GM20000 (cell line): ENCODE results near the gene PRKCH.

Experiments
- DNase-seq: peaks from one replicate; pipeline ENCODE4 v3.0.0; 2012; ENCODE audit warnings: low spot score
- CTCF ChIP-seq: IDR thresholded peaks from 2 replicates; pipeline ENCODE4 v1.5.1; 2012; ENCODE audit warnings: mild to moderate bottlenecking, control low read depth; ENCODE audit errors: extremely low read depth, missing control alignments

Gene PRKCH

DNA sequence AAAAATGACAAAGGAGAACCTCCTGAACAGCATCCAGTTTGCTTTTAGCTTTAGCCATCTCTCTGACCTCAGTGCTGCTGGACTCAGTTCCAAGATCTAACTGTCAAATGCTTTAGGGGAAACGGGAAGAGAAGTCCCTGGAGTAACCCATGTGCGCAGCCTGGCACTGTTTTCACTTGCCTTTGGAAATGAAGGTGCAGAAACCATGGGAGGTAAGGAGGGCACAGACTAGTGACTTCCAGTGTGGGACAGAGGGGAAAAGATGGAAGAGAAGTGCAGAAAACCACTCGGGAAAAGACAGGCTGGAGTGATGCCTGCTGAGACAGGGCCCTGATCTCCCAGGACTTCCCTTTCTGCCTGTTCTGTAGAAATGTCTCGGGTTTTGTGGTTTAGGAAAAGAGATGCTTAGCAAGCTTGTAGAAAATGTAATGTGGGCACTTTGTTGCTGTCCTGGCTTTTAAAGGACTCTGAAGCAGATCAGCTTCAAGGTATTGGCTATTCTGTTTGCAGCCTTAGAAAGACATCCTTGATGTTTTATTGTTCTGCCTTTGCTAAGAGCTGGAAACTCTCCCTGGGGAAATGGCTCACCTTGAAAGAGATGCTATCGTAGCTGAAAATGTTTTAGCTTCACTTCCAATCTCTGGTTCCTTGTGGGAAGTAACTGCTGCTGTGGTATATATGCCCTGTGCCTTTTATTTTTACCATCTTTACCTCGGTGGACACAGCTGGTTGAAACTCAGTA lies 249.3 kb downstream of the PRKCH start:
- DNase-seq = no peak
- TF ChIP-seq CTCF = no peak

DNA sequence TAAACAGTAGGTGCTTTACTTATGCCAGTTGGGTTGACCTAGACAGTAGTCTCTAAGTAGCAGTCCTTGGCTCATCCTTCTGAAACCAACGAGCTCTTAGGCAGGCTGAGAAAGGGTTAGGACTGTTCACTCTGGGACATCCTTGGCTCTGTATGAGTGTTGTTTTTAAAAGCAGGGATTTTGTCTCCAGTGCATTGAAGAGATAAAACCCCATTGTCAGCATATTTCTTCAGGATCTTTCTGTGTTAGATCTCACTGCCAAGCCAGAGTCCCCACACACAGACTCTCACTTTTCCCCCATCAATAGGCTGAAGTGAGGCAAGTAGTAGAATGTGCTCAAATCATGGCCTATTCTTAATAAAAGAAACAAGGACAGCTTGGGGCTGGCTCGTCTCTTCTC lies 250.5 kb downstream of the PRKCH start:
- TF ChIP-seq CTCF = no peak
- no peak for DNase-seq

DNA sequence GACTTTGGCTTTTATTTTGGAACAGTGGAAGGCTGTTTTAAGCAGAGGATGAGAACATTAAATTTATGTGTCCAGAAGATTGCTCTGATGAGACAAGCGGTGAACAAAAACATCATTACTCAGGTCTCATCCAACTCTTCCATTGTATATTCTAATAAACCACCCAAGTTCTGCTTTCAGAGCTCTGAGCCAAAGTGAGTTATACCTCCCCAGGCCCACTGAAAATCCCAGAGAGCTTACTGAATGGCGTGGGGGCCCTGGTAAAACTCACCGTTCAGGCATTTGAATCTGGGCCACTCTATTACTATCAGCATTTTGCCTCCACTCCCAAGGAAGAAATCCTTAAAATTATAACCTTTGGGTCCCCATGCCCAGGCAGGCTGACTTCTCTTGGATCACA lies 251.9 kb downstream of the PRKCH start:
- no peak for TF ChIP-seq CTCF
- no peak for DNase-seq

DNA sequence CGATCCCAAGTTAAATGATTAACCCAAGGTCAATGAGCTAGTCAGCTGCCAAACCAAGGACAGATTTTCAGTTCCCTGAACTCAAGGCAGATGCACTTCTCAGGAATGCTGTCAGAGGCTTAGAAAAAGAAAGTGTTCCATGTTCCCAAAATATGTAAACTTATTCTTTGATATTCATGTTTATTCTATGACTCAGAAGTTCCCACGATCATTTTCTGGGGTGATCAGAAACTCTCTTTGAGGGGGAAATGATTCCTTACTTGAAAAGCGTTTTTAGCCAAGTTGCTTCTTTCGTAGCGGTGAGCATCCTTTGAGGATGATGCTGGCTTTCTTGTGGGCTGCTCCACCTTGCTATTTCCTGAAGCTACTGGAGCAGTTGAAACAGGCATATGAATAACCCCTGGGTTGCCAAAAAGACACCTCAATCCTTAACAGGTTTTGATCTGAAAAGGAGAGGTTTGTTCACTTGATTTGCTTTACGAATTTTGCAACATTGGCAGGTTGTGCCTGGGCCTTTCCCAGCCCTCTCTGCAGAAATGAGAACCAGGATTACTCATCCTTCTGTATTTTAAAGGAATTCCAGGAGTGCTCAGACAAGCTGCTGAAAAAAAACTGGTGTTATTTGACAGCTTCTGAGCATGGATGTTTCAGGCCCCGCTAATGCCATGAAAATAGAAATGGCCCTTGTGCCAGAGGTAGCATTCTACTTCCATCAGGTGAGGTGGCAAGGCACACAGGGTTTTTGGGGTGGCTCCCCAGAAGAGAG lies 252.6 kb downstream of the PRKCH start:
- DNase-seq = no peak
- no peak for TF ChIP-seq CTCF

GRCh38 chr14:61574514-61574807 lies 253.1 kb downstream of the PRKCH start:
- DNase-seq = no peak
- no peak for TF ChIP-seq CTCF

DNA sequence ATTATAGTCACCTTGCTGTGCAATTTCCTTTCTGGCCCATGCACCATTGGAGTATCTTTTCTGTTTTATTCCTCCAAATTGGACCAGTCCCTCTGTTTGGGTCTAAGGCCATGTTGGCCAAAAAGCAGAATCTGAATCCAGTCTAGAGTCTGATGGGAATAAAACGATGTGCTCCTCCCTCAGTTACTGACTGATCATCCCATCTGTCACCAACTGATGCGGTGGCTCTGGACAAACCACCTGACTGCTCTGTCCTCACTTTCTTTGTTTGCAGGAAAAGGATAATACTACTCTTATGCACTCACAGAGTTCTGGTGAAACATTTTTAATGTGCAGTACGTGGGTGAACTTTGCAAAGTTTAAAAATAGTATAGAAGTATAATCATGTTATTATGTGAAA lies 253.7 kb downstream of the PRKCH start:
- no peak for TF ChIP-seq CTCF

GRCh38 chr14:61575551-61576150 lies 254.3 kb downstream of the PRKCH start:
- no peak for DNase-seq
- no peak for TF ChIP-seq CTCF

More for the DNA sequence above, 253.7 kb downstream of the PRKCH start:
- DNase-seq = no peak
